Measurements from ENCODE around the gene RRP8. TPM values are rescaled to one million over a fixed set of nuclear protein-coding genes. Genes with fewer than 3 reads are reported as not detected.

Gene RRP8
- total and polyA plus RNA-seq, 10 of the 15 experiments (the other 5 are each of a cell fraction or from before 2014, with no cell fraction given): 4.7 to 51.2 (median 23.9) TPM

GRCh38 chr11:6563121-6563619, 40.2 kb downstream of the RRP8 start (continued):
- TF ChIP-seq MXI1 (IDR thresholded peaks at IDR 0.05; ENCODE audit: low read depth, low read length): no peak
- no peak for TF ChIP-seq KLF5 (IDR thresholded peaks at IDR 0.05; ENCODE audit: partially characterized antibody)

- no peak overlapping the region for H3K4me2 ChIP-seq (ENCODE audit: control insufficient read depth, insufficient read depth)
- H3K9me3 ChIP-seq (replicated peaks; ENCODE audit: control insufficient read depth, insufficient read depth, low read length): no peaks in the 10 kb centered on the region
- H3K36me3 ChIP-seq (ENCODE audit: control insufficient read depth in 2 of 2, insufficient read depth in 2 of 2, low read length in 1 of 2): no peaks in the 10 kb centered on the region
- in situ Hi-C loops (cut with MboI) (no loop called here), intact Hi-C loops (cut with micrococcal nuclease; ENCODE audit: unreplicated experiment) (no loop called here)
- H2AFZ ChIP-seq (ENCODE audit: control insufficient read depth, low read depth, low read length): no peak overlapping the region
- FAIRE-seq: no peak
- ChIA-PET POLR2A (no interaction called here), CTCF (interaction anchor here (1.6 kb wide), 1 partner anchor 12 kb away, joined by 3 read pairs; no protein-coding TSS in a partner anchor), SMC1A (ENCODE audit: uncharacterized antibody, unreplicated experiment) (no interaction called here), RAD21 (ENCODE audit: unreplicated experiment) (no interaction called here)
- H3K27me3 ChIP-seq (replicated peaks in 1 of 2; ENCODE audit: control insufficient read depth in 2 of 2, insufficient read depth in 2 of 2, low read length in 1 of 2): no peaks in the 10 kb centered on the region
- TF ChIP-seq CTCF (IDR thresholded peaks at IDR 0.05 in 2 of 3, conservative IDR thresholded peaks at IDR 0.05 in 1 of 3; ENCODE audit: control insufficient read depth in 2 of 3, extremely low read depth in 1 of 3, insufficient read depth in 1 of 3, low read depth in 3 of 3, low read length in 3 of 3) (no peak), BCL3 (IDR thresholded peaks at IDR 0.05; ENCODE audit: borderline replicate concordance, insufficient read depth, low read depth, low read length, poor library complexity, severe bottlenecking) (no peak), PML (IDR thresholded peaks at IDR 0.05; ENCODE audit: low read length) (no peak), ZBTB40 (IDR thresholded peaks at IDR 0.05; ENCODE audit: borderline replicate concordance) (no peak), IRF3 (IDR thresholded peaks at IDR 0.05) (no peak), JUND (IDR thresholded peaks at IDR 0.05; ENCODE audit: low read depth, low read length) (no peak), ZNF274 (IDR thresholded peaks at IDR 0.05; ENCODE audit: insufficient read depth, insufficient read length) (no peak), SP1 (IDR thresholded peaks at IDR 0.05; ENCODE audit: low read depth, low read length) (no peak), TBL1XR1 (IDR thresholded peaks at IDR 0.05; ENCODE audit: low read depth, low read length) (no peak), CREM (IDR thresholded peaks at IDR 0.05; ENCODE audit: low read depth) (no peak), NR2C2 (IDR thresholded peaks at IDR 0.05; ENCODE audit: borderline replicate concordance, control insufficient read depth, insufficient read length, low read depth) (no peak)
- no TSS peak for BruUV-seq (replicated peaks)
- no peaks in the 10 kb centered on the region for H3K4me1 ChIP-seq (ENCODE audit: control insufficient read depth, insufficient read depth, low read length)
- no peak overlapping the region for H3K4me3 ChIP-seq
- H3K79me2 ChIP-seq (ENCODE audit: control insufficient read depth, insufficient read depth, low read length): no peaks in the 10 kb centered on the region
- DNase-seq (ENCODE audit: low read depth, low spot score): no peak
- no peak overlapping the region for H3K27ac ChIP-seq (ENCODE audit: control insufficient read depth, insufficient read depth)
- WGBS (ENCODE audit: insufficient coverage, insufficient replicate concordance, low lambda C conversion rate, missing lambda C conversion rate): 94% methylated on average over 3 of the region's 3 CpGs
- ATAC-seq: no peak
- no peak overlapping the region for H3K9ac ChIP-seq (ENCODE audit: control insufficient read depth, insufficient read depth, low read length)
- H4K20me1 ChIP-seq (ENCODE audit: control insufficient read depth, insufficient read depth): no peaks in the 10 kb centered on the region
Observed at GRCh38 chr11:6561288-6561687, 42.1 kb downstream of the RRP8 start.

Data from GM12878 (cell line).